Activated CD8-positive, alpha-beta memory T cell treated with anti-CD3 and anti-CD28 coated beads, Interleukin-2, amount 50 U/mL, for 24 hours (primary cell): ENCODE data around the gene USP22.

Experiments used
- DNase-seq: peaks from one replicate; pipeline ENCODE4 v3.0.0-alpha.2; 2020; ENCODE audit errors: extremely low read depth

USP22 gene

GRCh38 chr17:21046216-21046615 is 3.4 kb upstream of the USP22 start:
- no peak for DNase-seq

GRCh38 chr17:21044971-21045370 is 2.2 kb upstream of the USP22 start:
- no peak for DNase-seq

- peak; percentile 95 for DNase-seq
Measured at GRCh38 chr17:21043296-21044232, 753 bp upstream of the USP22 start.

- no peak for DNase-seq
Measured at GRCh38 chr17:21041741-21042457, 912 bp downstream of the USP22 start.

GRCh38 chr17:21039839-21040575 is 2.8 kb downstream of the USP22 start:
- no peak for DNase-seq

- no peak for DNase-seq
Measured at GRCh38 chr17:21037117-21037803, 5.6 kb downstream of the USP22 start.

- no peak for DNase-seq
Measured at GRCh38 chr17:21036361-21036881, 6.4 kb downstream of the USP22 start.

- no peak for DNase-seq
Measured at GRCh38 chr17:21035406-21035805, 7.4 kb downstream of the USP22 start.

GRCh38 chr17:21034340-21035235 is 8.2 kb downstream of the USP22 start:
- DNase-seq, result no peak

GRCh38 chr17:21033350-21033749 is 9.5 kb downstream of the USP22 start:
- DNase-seq, result no peak

- no peak for DNase-seq
Measured at GRCh38 chr17:21031756-21032396, 10.9 kb downstream of the USP22 start.

- no peak for DNase-seq
Measured at GRCh38 chr17:21030375-21030774, 12.4 kb downstream of the USP22 start.

- DNase-seq, result no peak
Measured at GRCh38 chr17:21029515-21029914, 13.3 kb downstream of the USP22 start.

- DNase-seq, result no peak
Measured at GRCh38 chr17:21029036-21029435, 13.8 kb downstream of the USP22 start.

- DNase-seq, result no peak
Measured at GRCh38 chr17:21028192-21028591, 14.6 kb downstream of the USP22 start.

- DNase-seq, result no peak
Measured at GRCh38 chr17:21027031-21027430, 15.8 kb downstream of the USP22 start.

GRCh38 chr17:21025451-21025850 is 17.4 kb downstream of the USP22 start:
- DNase-seq, result no peak

GRCh38 chr17:21024024-21024423 is 18.8 kb downstream of the USP22 start:
- no peak for DNase-seq

GRCh38 chr17:21021208-21021803 is 21.5 kb downstream of the USP22 start:
- DNase-seq, result no peak
